ENCODE data around the gene PI16. TPM values are rescaled to one million over a fixed set of nuclear protein-coding genes. Genes with fewer than 3 reads are reported as not detected.

The PI16 gene
- total RNA-seq, 1 donor from 2014 or later: 15.4 TPM

DNA sequence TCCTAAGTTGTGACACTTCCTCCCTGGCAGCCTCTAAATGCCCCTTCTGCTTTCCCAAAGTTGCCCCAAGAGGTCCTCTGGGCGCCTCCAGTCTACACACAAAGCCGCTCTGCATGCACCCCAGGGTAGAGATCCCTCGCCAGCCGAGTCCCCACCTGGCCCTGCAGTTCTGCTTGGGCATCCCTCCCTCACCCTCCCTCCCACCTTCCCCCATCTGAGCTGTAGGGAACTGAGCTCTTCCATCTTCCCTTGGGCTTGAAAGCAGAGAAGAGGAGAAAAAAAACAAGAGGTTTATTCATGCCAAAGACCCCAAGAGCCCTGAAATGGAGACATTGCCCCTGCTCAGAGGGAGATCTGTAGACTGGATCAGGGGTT is 45.2 kb downstream of the PI16 start:
- no peak for DNase-seq (ENCODE audit: low spot score)

- no peak for DNase-seq (ENCODE audit: low spot score)
Measured at GRCh38 chr6:37004044-37004980, 49.8 kb downstream of the PI16 start.

GRCh38 chr6:37005061-37005810 is 50.7 kb downstream of the PI16 start, which contains the start of gene FGD2:
Gene FGD2, plus strand, starts transcription at chr6:37005655. Its CDS starts 163 bp downstream, at chr6:37005818.
- DNase-seq (ENCODE audit: low spot score): no peak

GRCh38 chr6:37005827-37006567 is 51.5 kb downstream of the PI16 start:
- DNase-seq (ENCODE audit: low spot score): no peak

- no peak for DNase-seq (ENCODE audit: low spot score)
Measured at GRCh38 chr6:37006793-37007339, 52.3 kb downstream of the PI16 start.

- DNase-seq (ENCODE audit: low spot score): no peak
Measured at GRCh38 chr6:37007340-37008043, 53.0 kb downstream of the PI16 start.

GRCh38 chr6:37008484-37009465 is 54.2 kb downstream of the PI16 start:
- DNase-seq (ENCODE audit: low spot score): no peak

- no peak for DNase-seq (ENCODE audit: low spot score)
Measured at GRCh38 chr6:37010402-37010892, 55.9 kb downstream of the PI16 start.

- no peak for DNase-seq (ENCODE audit: low spot score)
Measured at GRCh38 chr6:37011656-37012378, 57.3 kb downstream of the PI16 start.

DNA sequence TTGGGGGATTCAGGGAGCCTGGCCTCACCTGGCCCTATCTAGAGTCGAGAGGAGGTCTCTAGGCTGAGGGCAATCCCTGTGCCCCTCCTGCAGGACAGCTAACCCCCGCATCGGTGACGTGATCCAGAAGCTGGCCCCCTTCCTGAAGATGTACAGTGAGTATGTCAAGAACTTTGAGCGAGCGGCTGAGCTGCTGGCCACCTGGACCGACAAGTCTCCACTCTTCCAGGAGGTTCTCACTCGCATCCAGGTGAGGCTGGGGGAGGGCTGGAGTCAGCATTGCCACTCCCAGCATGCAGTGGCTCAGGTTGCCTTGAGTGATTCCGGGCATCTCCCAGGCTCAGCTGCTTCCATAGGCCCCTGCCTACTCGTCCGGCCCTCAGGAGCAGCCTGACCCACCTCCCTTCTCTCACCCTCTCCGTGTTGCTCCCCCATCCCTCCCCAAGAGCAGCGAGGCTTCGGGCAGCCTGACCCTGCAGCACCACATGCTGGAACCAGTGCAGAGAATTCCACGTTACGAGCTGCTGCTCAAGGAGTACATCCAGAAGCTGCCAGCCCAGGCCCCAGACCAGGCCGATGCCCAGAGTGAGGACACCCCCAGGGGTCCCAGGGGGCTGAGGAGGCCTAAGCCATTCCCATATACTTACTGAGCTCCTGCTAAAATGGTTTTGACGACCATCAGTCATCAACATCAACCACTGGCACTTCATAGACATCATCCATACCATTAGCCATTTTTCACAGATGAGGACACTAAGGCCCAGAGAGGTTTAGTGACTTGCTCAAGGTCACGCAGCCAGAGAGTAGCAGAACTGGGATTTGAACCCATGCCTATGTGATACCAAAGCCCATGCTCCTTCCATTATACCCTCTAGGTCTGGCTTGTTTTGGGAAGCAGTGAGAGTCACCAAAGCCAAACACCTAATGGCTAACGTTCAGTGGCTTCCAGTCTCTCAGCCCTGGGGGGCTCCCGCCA is 59.3 kb downstream of the PI16 start:
- DNase-seq (ENCODE audit: low spot score): no peak

Other genes with a start within 250 kb of the PI16 start
- 3.6 TPM for gene CPNE5, start 115.3 kb upstream of the PI16 start, total RNA-seq
- gene PPIL1, start 79.9 kb upstream of the PI16 start, total RNA-seq: 39.1 TPM
- gene C6orf89, start 68.8 kb upstream of the PI16 start, total RNA-seq: 71.4 TPM
- gene MTCH1, start 31.5 kb downstream of the PI16 start, total RNA-seq: 170 TPM
- gene FGD2, start 50.9 kb downstream of the PI16 start, total RNA-seq: 32.0 TPM
- gene PIM1, start 215.4 kb downstream of the PI16 start, total RNA-seq: 35.0 TPM